Stomach (tissue), 4 donors: ENCODE results near the gene CREBBP.
"Not testable (repeated sequence)": the region's sequence is repeated elsewhere in the genome, so short reads cannot be mapped to it uniquely, and the experiment has no call there.

ENCODE experiments used
- CTCF ChIP-seq, 7 experiments: fragments of 450-650 bp in 4 of 7; fragments of 200-600 bp in 3 of 7; sonication (generic) in 3 of 7; IDR thresholded peaks; one replicate each; pipeline ENCODE4 v1.5.1; 2016 to 2019; ENCODE audit warnings: antibody characterized with exemption in 7 of 7, control low read depth in 2 of 7, mild to moderate bottlenecking in 1 of 7
- EP300 ChIP-seq: sonication (generic); formaldehyde crosslinking; IDR thresholded peaks from one replicate; pipeline ENCODE4 v1.6.1; 2017; ENCODE audit warnings: antibody characterized with exemption
- POLR2AphosphoS5 ChIP-seq, 3 donors: sonication (generic); formaldehyde crosslinking; IDR thresholded peaks; one replicate each; pipeline ENCODE4 v1.6.1; 2016; ENCODE audit warnings: antibody characterized with exemption in 3 of 3

- not testable (repeated sequence) for TF ChIP-seq CTCF (IDR thresholded peaks at IDR 0.05); EP300; POLR2AphosphoS5 (IDR thresholded peaks at IDR 0.05)
Measured at GRCh38 chr16:3714378-3714777, 166.1 kb downstream of the CREBBP start.
